ENCODE measurements around the gene CNTNAP4. TPM values are rescaled to one million over a fixed set of nuclear protein-coding genes. Genes with fewer than 3 reads are reported as not detected.

CNTNAP4 gene
- total RNA-seq (not detected), total RNA-seq (0 to 0.11 (median 0) reads per million in 172 experiments)
- polyA plus RNA-seq (2013, experiment 1 of 2): not detected
- polyA plus RNA-seq (2013, experiment 2 of 2): 0.29 TPM

DNA sequence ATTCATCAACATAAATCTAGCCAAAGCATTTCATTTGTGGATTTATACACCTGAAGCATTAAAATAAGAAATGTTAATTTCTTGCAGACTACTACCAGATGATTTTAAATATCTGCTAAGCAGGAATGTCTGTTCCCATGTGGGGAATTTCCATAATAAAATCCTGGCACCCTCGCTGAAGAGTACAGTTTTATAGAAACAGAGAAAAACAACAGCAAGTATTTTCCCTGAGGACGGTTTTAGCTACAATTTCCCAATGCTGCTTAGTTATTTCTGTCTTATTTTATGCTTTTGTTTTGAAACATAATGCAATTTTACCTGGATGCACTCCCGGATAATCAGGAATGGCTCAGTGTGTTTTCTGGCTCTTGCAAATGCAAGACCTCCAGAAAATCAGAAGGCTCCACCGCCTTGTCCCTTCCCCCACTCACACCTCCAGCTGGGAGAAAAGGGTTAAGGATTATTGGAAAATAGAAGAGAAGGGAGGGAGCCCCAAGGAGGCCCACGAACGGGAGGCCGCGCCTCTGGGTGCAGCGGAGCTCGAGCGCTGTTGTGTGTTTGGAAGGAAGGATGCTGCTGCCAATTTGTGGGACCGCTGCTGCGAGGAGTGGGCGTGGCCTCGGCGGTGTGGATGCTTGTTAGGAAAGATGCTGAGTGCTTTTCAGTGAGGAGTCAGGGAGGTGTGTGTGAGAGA lies at the start of gene CNTNAP4:
Gene CNTNAP4, plus strand, starts transcription at position 657 of the 694 bp plus-strand sequence. CDS start 262 bp downstream, outside the sequence.
- no peaks in the 10 kb centered on the region for H3K36me3 Mint-ChIP-seq (ENCODE audit: low read depth)
- ATAC-seq (ENCODE audit: poor library complexity) (no peak), DNase-seq (no peak)
- no peaks in the 10 kb centered on the region for H3K4me1 Mint-ChIP-seq (ENCODE audit: low read depth)
- H3K27ac ChIP-seq (ENCODE audit: low read depth in 1 of 2, low read length in 2 of 2): no peak within 1 kb of the TSS
- H3K9me3 Mint-ChIP-seq: no peaks in the 10 kb centered on the region
- H3K4me3 Mint-ChIP-seq: no peak within 1 kb of the TSS
- no peak within 1 kb of the TSS for H3K27ac Mint-ChIP-seq
- H3K27me3 ChIP-seq (ENCODE audit: control insufficient read depth in 1 of 2, insufficient read depth in 2 of 2, low read length in 2 of 2): no peaks in the 10 kb centered on the region
- no peaks in the 10 kb centered on the region for H3K36me3 ChIP-seq (ENCODE audit: insufficient read depth, low read length)
- intact Hi-C loops (cut with DNase I, micrococcal nuclease): no loop called here
- H3K4me1 ChIP-seq (ENCODE audit: insufficient read depth, low read length): no peaks in the 10 kb centered on the region
- TF ChIP-seq, protein P1, sequence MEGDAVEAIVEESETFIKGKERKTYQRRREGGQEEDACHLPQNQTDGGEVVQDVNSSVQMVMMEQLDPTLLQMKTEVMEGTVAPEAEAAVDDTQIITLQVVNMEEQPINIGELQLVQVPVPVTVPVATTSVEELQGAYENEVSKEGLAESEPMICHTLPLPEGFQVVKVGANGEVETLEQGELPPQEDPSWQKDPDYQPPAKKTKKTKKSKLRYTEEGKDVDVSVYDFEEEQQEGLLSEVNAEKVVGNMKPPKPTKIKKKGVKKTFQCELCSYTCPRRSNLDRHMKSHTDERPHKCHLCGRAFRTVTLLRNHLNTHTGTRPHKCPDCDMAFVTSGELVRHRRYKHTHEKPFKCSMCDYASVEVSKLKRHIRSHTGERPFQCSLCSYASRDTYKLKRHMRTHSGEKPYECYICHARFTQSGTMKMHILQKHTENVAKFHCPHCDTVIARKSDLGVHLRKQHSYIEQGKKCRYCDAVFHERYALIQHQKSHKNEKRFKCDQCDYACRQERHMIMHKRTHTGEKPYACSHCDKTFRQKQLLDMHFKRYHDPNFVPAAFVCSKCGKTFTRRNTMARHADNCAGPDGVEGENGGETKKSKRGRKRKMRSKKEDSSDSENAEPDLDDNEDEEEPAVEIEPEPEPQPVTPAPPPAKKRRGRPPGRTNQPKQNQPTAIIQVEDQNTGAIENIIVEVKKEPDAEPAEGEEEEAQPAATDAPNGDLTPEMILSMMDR (IDR thresholded peaks at IDR 0.05): no peak
- CTCF ChIA-PET: no interaction called here
- peaks cover 0 to 11% of the 10 kb centered on the region in 2 experiments for H3K9me3 ChIP-seq (ENCODE audit: control insufficient read depth in 1 of 2, insufficient read depth in 1 of 2, low read length in 2 of 2)
- POLR2A ChIA-PET: no interaction called here
- no peak within 1 kb of the TSS for H3K4me3 ChIP-seq (ENCODE audit: low read length)
- H3K27me3 Mint-ChIP-seq: no peaks in the 10 kb centered on the region

DNA sequence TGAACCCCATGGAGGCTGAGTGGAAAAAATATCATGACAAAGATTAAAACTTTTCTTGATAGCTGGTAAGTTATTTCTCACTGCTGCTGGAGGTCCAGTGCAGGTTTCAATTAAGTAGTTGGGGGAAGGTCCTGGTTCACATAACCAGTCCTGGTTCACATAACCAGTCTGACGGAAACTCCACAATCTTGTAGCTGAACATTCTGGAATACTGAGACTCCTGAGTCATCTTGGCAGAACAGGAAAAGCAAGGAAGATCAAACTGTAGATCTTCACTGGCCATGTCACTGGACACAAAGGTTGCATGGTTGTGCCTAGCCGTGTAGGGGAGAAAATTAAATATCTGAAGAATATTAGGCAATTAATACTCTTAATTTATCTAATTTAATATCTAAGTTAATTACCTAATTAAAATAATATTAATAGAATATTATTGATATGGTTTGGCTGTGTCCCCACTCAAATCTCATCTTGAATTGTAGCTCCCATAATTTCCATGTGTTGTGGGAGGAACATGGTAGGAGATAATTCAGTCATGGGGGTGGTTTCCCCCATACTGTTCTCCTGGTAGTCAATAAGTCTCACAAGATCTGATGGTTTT lies 48.6 kb upstream of the CNTNAP4 start:
- no peak overlapping the region for H3K27ac ChIP-seq (ENCODE audit: low read depth in 1 of 2, low read length in 2 of 2)
- H3K27ac Mint-ChIP-seq: no peak overlapping the region
- H3K36me3 ChIP-seq (ENCODE audit: insufficient read depth, low read length): no peaks in the 10 kb centered on the region
- TF ChIP-seq, protein P1 (IDR thresholded peaks at IDR 0.05): no peak
- H3K36me3 Mint-ChIP-seq (ENCODE audit: low read depth): no peaks in the 10 kb centered on the region
- H3K9me3 ChIP-seq (ENCODE audit: control insufficient read depth in 1 of 2, insufficient read depth in 1 of 2, low read length in 2 of 2): peaks cover 0 to 9% of the 10 kb centered on the region in 2 experiments
- intact Hi-C loops (cut with DNase I, micrococcal nuclease): no loop called here
- POLR2A ChIA-PET: no interaction called here
- no peaks in the 10 kb centered on the region for H3K4me1 Mint-ChIP-seq (ENCODE audit: low read depth)
- DNase-seq: no peak
- CTCF ChIA-PET: no interaction called here
- no peak for ATAC-seq (ENCODE audit: poor library complexity)
- H3K27me3 Mint-ChIP-seq: no peaks in the 10 kb centered on the region
- H3K4me3 ChIP-seq (ENCODE audit: low read length): no peak overlapping the region
- no peaks in the 10 kb centered on the region for H3K9me3 Mint-ChIP-seq
- no peaks in the 10 kb centered on the region for H3K4me1 ChIP-seq (ENCODE audit: insufficient read depth, low read length)
- H3K27me3 ChIP-seq (ENCODE audit: control insufficient read depth in 1 of 2, insufficient read depth in 2 of 2, low read length in 2 of 2): no peaks in the 10 kb centered on the region
- H3K4me3 Mint-ChIP-seq: no peak overlapping the region

DNA sequence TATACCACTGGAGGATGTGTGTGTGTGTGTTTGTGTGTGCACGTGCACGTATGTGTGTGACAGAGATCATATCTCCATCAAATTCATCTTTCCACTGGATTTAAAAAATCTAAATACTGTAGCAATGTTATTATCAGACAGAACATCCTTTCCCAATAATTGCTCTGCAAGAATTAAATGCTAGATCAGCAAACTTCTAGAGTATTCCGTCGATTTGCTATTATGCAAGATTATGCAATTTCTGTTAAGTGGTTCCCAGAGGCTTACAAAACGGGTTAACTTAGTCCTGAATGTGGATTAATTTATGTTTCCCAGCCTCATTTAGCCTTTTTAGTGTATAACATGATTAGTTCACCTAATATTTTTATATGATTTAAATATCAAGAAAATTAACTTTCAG lies 44.5 kb upstream of the CNTNAP4 start:
- Histone ChIP-seq H3K4me1 (ENCODE audit: insufficient read depth, low read length) (no peaks in the 10 kb centered on the region), H3K27ac (ENCODE audit: low read depth in 1 of 2, low read length in 2 of 2) (no peak overlapping the region), H3K4me3 (ENCODE audit: low read length) (no peak overlapping the region), H3K9me3 (ENCODE audit: control insufficient read depth in 1 of 2, insufficient read depth in 1 of 2, low read length in 2 of 2) (peaks cover 0 to 17% of the 10 kb centered on the region in 2 experiments), H3K27me3 (ENCODE audit: control insufficient read depth in 1 of 2, insufficient read depth in 2 of 2, low read length in 2 of 2) (no peaks in the 10 kb centered on the region), H3K36me3 (ENCODE audit: insufficient read depth, low read length) (no peaks in the 10 kb centered on the region)
- CTCF ChIA-PET: no interaction called here
- TF ChIP-seq, protein P1 (IDR thresholded peaks at IDR 0.05): no peak
- Mint-ChIP-seq H3K36me3 (ENCODE audit: low read depth) (no peaks in the 10 kb centered on the region), H3K9me3 (no peaks in the 10 kb centered on the region), H3K4me3 (no peak overlapping the region), H3K27ac (no peak overlapping the region), H3K4me1 (ENCODE audit: low read depth) (no peaks in the 10 kb centered on the region), H3K27me3 (no peaks in the 10 kb centered on the region)
- DNase-seq: no peak
- intact Hi-C loops (cut with DNase I, micrococcal nuclease): no loop called here
- no peak for ATAC-seq (ENCODE audit: poor library complexity)
- POLR2A ChIA-PET: no interaction called here
